Amygdala (tissue), 56 donors: ENCODE measurements around the gene GTF2H4.
"Not testable (repeated sequence)": the region's sequence is repeated elsewhere in the genome, so short reads cannot be mapped to it uniquely, and the experiment has no call there.

Experiments used
- DNase-seq, 56 donors: peaks; one replicate each; lab custom pipeline; 2025; lab: John Stamatoyannopoulos, UW

GTF2H4 gene

DNA sequence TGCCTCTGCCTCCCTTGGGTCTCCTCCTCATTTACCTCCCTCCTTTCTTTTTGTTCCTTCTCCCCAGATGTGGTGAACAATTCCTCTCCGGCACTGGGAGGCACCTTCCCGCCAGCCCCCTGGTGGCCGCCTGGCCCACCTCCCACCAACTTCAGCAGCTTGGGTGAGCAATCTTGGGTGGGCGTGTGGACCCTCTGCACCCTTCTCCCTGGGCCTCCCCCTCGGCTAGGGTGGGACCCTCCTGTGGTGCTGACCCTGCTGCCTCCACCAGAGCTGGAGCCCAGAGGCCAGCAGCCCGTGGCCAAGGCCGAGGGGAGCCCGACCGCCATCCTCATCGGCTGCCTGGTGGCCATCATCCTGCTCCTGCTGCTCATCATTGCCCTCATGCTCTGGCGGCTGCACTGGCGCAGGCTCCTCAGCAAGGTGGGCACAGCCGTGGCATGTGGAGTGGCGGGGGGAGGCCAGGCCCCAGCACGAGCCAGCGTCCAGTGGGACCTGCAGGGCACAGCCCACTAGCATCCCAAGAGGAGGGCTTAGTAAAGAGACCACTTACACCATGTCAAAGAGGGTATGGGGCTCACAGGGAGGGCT lies 14.9 kb upstream of the GTF2H4 start:
- no peak for DNase-seq

DNA sequence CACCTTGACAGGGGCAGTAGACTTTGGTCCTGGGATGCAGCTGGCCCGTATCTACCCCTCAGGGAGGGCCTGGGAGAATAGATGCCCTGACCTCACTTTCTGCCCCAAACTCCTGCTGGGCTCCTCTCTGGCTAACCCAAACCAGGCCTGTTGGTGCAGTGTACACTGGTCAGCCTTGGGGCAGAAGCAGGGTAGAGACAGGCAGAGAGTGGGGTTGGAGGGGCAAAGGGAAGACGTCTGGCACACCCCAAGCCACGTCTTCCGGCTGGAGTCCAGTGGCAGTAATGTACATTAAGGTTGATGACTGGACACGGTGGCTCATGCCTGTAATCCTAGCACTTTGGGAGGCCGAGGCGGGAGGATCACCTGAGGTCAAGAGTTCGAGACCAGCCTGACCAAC lies 14.3 kb upstream of the GTF2H4 start:
- no peak for DNase-seq

DNA sequence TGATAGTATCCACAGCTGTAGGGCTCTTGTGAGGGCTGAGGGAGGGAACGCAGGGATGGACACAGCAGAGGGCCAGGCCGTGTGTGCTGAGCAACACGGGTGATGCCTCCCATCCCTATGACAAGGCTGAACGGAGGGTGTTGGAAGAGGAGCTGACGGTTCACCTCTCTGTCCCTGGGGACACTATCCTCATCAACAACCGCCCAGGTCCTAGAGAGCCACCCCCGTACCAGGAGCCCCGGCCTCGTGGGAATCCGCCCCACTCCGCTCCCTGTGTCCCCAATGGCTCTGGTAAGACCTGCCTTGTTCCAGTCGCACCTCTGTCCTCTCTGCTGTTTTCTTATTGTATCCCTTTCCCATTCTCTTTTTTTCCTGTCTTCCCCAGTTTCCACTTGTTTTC lies 13.6 kb upstream of the GTF2H4 start:
- no peak for DNase-seq

DNA sequence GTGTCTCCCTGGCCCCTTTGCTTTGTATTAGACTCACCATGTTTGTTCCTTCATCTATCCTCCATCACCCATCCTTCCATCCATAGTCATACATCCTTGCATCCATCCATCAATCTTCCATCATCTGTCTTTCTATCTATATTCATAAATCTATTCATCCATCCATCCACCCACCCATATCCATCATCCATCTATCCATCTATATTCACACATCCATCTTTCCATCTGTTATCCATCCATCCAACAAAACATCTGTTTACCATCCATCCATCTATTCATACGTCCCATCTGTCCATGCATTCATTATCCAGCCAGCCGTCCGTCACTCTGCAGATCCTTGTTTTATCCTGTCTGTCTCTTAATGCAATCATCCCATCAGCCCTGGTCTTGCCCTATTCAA lies 13.1 kb upstream of the GTF2H4 start:
- DNase-seq: no peak

DNA sequence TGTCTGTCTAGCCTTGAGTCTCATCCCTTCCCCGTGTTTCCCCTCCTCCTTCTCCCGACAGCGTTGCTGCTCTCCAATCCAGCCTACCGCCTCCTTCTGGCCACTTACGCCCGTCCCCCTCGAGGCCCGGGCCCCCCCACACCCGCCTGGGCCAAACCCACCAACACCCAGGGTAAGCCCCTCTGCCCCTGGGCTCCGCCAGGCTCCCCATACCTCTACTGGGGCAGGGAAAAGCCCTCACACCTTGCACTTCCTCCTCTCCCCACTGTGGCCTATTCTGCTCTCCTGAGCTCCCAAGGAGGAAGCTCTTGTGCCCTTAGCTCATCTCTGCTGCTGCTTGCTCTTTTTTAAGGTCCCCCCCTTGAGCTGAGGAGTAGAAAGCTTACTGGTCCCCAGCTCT lies 12.7 kb upstream of the GTF2H4 start:
- DNase-seq: no peak

DNA sequence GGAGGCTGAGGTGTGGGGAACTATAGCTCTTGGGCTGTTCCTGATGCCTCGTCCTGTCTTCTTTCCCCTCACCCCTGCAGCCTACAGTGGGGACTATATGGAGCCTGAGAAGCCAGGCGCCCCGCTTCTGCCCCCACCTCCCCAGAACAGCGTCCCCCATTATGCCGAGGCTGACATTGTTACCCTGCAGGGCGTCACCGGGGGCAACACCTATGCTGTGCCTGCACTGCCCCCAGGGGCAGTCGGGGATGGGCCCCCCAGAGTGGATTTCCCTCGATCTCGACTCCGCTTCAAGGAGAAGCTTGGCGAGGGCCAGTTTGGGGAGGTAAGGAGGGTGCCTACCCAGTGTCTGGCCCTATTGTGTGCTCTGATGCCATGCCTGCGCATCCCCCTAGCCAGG lies 11.5 kb upstream of the GTF2H4 start:
- DNase-seq: no peak

DNA sequence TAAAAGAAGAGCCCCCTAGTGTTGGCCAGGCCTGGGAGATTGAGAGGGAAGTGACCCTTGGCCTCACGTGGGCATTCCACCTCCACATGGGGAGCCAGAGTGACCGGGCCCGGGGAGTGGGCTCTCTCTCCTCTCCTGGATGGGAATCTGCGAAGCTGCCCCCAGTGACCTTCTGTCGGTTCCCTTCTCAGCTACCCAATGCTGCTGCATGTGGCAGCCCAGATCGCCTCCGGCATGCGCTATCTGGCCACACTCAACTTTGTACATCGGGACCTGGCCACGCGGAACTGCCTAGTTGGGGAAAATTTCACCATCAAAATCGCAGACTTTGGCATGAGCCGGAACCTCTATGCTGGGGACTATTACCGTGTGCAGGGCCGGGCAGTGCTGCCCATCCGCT lies 10.1 kb upstream of the GTF2H4 start:
- DNase-seq: no peak

DNA sequence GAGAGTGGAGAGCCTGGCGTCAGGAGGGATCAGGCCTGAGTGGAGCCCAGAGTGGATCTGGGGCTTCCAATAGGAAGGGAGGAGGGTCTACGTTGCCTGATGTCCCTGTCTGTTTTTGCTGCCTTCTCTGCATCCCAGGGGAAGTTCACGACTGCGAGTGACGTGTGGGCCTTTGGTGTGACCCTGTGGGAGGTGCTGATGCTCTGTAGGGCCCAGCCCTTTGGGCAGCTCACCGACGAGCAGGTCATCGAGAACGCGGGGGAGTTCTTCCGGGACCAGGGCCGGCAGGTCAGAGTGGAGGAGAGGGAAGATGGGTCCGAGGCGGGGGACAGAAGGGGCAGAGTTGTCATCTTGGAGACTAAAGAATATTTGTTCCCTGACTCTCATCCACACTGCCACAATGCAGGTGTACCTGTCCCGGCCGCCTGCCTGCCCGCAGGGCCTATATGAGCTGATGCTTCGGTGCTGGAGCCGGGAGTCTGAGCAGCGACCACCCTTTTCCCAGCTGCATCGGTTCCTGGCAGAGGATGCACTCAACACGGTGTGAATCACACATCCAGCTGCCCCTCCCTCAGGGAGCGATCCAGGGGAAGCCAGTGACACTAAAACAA lies 9.2 kb upstream of the GTF2H4 start:
- DNase-seq: no peak

DNA sequence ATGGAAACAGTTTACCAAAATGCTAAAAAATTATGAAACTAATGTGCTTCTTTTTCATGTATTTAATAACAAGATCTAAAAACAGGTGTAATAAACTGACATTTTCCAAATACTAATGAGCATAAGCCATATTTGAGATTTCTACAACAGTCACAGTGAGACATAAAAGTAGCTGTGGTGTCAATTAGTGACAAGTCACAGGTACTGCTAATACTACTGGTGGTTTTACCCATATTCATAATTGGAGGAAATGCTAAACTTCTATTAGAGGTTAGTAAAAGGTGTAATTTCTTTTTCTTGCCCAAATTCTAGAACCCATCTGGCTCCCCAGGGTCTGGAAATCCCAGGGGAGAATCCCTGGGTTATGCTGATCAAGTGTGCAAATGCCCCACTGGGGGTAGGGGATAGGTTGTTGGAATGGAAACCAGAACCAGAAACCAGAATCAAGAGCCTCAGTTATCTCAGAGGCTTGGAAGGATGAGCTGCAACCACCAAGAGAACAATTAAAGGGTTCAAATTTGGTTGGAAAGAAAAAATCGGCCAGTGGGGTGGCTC lies 7.1 kb upstream of the GTF2H4 start:
- no peak for DNase-seq

DNA sequence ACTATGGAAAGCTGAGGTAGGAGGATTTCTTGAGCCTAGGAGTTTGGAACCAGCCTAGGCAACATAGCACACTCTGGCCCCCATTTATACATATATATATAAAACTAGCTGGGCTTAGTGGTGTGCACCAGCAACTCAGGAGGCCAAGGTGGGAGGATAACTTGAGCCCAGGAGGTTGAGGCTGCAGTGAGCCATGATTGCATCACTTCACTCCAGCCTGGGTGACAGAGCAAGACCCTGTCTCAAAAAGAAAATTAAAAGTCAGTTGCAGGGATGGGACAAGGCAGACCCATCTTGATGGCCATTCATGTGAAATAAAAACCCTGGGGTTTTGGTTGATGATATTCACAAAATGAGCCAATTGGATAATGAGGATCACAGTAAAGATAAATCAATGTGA lies 6.6 kb upstream of the GTF2H4 start:
- DNase-seq: no peak

DNA sequence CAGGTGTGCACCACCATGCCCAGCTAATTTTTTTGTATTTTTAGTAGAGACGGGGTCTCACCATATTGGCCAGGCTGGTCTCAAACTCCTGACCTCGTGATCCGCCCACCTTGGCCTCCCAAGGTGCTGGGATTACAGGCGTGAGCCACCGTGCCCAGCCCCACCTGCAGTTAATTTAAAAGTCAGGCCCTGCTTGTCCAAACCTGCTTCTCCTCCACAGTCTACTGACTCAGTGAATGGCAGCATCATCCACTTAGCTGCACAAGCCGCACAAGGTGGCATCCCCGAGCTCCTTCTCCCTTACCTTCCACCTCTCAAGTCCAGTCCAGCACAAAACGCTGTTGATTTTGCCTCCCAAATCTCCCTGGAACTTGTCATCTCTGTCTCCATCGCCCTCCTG lies 5.8 kb upstream of the GTF2H4 start:
- DNase-seq: not testable (repeated sequence)

DNA sequence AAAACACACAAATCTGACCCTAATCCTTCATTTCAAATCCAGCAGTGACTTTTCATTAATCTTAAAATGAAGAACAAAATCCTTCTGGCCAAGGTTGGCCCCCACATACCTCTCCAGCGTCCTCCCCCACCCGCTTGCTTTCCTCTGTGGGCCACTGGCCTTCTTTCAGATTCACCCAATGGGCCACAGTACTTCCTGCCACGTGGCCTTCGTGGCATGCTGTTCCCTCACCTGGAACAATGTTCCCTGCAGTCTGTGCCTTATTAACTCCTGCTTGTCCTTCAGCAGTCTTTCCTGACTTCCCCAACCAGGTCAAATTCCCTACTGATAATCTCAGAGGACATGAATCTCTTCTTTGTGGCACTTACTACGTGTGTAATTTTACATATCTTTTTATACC lies 5.3 kb upstream of the GTF2H4 start:
- no peak for DNase-seq

DNA sequence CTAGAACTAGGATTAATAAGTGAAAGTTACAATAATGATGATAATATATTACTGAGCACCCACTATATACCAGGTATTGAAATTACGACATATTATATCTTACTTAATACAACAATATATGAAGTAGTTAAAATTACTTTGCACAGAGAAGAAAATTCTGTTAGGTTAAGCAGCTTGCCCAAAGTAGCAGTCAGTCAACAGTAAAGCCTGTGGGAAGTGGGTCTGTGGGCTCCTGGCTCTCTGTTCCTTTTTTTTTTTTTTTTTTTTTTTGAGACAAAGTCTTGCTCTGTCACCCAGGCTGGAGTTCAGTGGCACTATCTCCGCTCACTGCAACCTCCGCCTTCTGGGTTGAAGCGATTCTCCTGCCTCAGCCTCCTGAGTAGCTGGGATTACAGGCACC lies 4.8 kb upstream of the GTF2H4 start:
- DNase-seq: no peak

DNA sequence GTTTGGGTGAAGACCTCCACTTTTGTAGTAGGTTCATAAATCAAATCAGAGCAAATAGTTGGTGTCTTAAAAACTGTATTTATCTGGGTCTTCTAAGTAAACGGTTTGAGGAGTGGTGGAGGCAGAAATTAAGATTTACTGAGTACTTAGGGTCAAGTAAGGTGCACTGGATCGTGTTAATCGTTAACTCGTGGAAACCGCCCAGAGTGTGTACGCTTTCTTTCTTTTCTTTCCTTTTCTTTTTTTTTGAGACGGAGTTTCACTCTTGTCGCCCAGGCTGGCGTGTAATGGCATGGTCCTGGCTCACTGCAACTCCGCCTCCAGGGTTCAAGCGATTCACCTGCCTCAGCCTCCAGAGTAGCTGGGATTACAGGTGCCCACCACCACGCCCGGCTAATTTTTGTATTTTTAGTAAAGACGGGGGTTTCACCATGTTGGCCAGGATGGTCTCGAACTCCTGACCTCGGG lies 683 bp upstream of the GTF2H4 start:
- not testable (repeated sequence) for DNase-seq

DNA sequence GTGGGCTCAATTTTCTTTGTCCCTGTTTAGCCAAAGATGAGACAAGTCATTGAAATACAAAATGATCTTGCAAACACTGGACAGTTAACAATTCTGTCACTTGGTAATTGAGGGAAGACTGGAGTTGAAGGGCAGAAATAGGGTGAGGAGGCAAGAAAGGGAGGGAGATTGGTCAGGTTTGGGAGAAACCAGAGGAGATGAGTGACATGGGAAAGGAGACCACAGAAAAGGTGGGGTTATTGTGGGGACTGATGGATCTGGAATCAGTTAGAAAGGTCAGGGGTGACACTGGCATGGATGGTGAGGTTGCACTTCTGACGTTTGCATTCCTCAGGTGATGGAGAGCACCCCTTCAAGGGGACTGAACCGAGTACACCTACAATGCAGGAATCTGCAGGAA lies 693 bp downstream of the GTF2H4 start:
- no peak for DNase-seq

DNA sequence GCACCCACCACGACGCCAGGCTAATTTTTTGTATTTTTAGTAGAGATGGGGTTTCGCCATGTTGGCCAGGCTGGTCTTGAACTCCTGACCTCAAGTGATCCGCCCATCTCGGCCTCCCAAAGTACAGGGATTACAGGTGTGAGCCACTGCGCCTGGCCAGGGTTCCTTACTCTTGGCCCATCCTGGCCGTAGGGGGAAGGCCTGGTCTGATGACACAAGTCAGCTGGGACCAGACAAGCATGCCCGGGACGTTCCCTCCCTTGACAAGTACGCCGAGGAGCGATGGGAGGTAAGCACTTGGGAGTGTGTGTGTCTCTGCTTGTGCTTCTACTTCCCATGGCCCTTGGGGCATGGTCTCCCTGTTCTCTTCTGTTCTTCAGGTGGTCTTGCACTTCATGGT lies 2.5 kb downstream of the GTF2H4 start:
- DNase-seq: not testable (repeated sequence)

DNA sequence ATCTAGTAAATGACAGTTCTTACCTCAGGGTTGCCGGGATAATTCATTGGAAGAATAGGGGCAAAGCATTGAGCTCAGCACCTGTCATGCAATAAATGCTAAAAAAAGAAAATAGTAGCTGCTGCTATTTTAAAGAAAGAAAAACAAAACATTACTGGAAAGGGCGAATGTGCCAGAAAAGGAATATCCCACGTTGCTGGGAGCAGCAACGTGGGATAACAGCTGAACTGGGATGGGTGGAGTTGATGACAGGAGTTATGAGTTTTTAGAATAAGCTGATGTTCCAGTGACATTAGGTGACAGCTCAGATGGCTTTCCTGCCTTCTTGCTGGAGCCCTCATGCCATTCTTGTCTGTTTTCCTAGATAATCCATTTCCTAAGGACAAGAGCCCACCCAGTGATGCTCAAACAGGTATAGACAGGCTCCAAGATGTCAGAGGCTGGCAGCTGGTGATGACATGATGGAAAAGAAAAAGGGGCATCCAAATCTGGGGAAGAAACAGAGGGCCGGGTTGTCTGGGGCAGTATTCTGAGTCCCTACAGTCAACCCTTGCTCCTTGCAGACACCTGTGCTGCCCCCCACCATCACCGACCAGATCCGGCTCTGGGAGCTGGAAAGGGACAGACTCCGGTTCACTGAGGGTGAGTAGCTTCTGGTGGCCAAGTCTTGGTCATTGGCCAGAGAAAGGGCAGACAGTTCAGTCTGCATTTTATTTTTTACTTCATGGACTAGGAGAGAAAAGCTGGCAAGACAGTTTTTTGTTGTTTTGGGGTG lies 4.9 kb downstream of the GTF2H4 start:
- DNase-seq: no peak

DNA sequence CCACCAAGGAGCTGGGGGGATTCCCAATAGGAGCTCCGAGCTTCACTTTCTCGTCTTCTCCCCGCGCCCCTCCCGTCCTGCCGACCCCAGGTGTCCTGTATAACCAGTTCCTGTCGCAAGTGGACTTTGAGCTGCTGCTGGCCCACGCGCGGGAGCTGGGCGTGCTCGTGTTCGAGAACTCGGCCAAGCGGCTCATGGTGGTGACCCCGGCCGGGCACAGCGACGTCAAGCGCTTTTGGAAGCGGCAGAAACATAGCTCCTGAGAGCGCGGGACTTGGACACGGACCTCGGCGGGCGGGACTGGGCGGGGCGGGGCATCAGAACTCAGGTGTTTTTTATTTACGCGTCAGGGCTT lies 5.7 kb downstream of the GTF2H4 start:
- peak in 7 of 56 donors; percentile 60 to 77 (median 68) for DNase-seq

DNA sequence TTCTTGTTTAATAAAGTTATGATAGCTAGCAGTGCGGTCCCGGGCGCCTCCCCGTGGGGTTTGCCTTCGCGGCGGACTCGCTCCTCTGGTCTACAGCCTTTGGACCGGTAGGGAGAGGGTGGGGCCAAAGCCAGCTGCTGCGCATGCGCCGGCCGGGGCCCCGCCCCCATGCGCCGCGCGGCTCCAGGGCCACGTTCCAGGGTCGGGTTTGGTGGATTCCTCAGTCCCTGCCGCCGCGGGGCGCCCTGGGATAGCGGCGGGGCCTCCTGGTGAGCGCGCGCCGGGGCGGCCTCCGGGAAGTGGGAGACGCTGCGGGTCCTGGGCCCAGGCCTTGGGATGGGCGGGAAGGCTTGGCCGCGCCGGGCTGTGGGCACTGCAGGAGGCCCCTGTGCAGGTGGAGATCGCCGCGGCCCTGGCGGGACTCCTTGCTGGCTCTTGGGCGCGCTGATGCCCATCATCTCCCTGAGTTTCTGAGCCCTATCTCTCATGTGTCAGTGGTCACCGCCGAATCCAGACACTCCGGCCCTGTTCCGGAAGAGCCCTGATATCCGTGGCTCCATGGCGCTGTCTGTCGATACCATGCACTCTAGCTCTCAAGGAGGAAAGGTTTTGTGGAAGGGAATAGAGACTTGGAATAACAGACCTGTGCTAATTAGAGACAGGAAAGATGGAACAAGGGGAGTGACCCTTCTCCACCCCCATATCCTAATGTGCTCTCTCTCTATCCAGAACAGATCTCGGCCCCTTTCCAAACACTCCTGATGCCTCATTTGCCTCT lies 6.3 kb downstream of the GTF2H4 start, which contains the start of gene VARS2:
TSS of gene VARS2 (plus strand) at position 163 of the 778 bp plus-strand sequence. CDS start at position 762, 599 bp downstream.
- DNase-seq: peak; percentile 70 to 97 (median 88)

DNA sequence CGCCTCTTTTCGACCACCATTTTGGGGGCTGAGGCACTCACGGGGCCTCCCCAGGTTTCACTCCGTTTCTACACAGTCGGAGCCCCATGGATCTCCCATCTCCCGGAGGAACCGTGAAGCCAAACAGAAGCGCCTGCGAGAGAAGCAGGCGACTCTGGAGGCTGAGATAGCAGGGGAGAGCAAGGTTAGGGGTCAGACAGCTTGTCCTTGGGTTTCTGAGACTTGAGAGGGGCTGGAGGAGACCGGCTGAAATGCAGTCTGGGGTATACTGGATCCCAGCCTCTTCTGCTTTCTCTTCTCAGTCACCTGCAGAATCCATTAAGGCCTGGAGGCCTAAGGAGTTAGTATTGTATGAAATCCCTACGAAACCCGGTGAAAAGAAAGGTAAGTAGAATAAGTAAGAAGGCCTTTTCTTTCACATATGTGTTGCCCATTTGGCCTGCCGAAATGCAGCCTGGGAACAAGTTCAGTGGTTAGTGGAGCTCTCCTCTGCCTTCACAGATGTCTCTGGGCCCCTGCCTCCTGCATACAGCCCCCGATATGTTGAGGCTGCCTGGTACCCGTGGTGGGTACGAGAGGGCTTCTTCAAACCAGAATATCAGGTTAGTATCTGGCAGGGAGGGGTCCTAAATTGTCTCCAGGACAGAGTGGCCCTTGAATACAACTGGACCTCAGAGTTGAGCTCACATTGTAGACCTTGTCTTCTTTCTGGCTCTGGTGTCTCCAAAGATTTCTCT lies 7.0 kb downstream of the GTF2H4 start:
- peak in 13 of 56 donors; percentile 10 to 58 (median 33) for DNase-seq
